ENCODE measurements around the gene MYO1B.

DNA sequence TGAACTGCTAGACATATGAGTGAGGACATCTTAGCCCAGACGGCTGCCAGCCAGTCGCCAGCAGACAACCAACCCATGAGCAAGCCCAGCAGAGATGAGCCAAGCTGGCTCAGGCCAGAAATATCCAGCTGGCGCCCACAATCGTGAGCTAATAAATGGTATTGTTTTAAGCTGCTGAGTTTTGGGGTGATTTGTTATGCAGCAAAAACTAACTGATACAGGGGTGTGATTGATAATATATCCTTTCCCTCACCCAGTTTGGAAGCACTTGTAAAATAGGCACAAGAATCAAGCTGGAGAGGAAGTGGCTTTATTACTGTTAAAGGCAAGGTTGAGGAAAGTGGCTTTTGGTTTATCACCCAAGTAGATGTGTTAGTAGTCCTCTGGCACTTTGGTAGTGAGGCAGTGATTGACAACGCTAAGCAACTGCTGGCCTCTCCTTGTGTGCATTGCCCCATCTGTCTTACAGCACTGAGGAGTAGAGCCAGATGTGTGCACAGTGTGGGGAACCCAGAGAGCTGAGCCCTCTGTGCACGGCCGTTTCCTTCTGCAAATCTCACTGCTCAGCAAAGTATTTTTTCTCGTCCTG, 110.1 kb downstream of the MYO1B start:
- no peak for TF ChIP-seq CTCF (IDR thresholded peaks at IDR 0.05)
- no peak for TF ChIP-seq POLR2A (IDR thresholded peaks at IDR 0.05)
- no peak for TF ChIP-seq POLR2AphosphoS5 (IDR thresholded peaks at IDR 0.05)
- TF ChIP-seq EP300 (IDR thresholded peaks at IDR 0.05), result no peak
